GM13977 (cell line): ENCODE measurements around the gene PRSS33.

Experiments
- DNase-seq: peaks from one replicate; pipeline ENCODE4 v3.0.0; 2012; ENCODE audit warnings: low spot score
- in situ Hi-C: fragments of 300-500 bp; cut with MboI; formaldehyde crosslinking; loops from one replicate; pipeline ENCODE4 v1.12.0; 2022; ENCODE audit warnings: low sequenced_read_pairs, low pct_unique_long_range_greater_than_20kb, mixed read lengths, inconsistent platforms; ENCODE audit not compliant: unreplicated experiment
- TF ChIP-seq, protein P1 (sequence below): IDR thresholded peaks from 2 replicates; pipeline ENCODE4 v1.5.1; 2012; ENCODE audit warnings: mild to moderate bottlenecking, control low read depth; ENCODE audit not compliant: insufficient read depth; ENCODE audit errors: extremely low read depth, missing control alignments

PRSS33 gene

GRCh38 chr16:2803545-2804195 is 16.3 kb upstream of the PRSS33 start:
- TF ChIP-seq, protein P1, sequence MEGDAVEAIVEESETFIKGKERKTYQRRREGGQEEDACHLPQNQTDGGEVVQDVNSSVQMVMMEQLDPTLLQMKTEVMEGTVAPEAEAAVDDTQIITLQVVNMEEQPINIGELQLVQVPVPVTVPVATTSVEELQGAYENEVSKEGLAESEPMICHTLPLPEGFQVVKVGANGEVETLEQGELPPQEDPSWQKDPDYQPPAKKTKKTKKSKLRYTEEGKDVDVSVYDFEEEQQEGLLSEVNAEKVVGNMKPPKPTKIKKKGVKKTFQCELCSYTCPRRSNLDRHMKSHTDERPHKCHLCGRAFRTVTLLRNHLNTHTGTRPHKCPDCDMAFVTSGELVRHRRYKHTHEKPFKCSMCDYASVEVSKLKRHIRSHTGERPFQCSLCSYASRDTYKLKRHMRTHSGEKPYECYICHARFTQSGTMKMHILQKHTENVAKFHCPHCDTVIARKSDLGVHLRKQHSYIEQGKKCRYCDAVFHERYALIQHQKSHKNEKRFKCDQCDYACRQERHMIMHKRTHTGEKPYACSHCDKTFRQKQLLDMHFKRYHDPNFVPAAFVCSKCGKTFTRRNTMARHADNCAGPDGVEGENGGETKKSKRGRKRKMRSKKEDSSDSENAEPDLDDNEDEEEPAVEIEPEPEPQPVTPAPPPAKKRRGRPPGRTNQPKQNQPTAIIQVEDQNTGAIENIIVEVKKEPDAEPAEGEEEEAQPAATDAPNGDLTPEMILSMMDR: no peak
- in situ Hi-C loops: no loop called here
- no peak for DNase-seq

- in situ Hi-C loops: no loop called here
- DNase-seq: no peak
- TF ChIP-seq, protein P1: no peak
Measured at GRCh38 chr16:2799859-2800226, 12.5 kb upstream of the PRSS33 start.

GRCh38 chr16:2799205-2799858 is 12.0 kb upstream of the PRSS33 start:
- in situ Hi-C loops: no loop called here
- DNase-seq: no peak
- TF ChIP-seq, protein P1: no peak

GRCh38 chr16:2798723-2799204 is 11.4 kb upstream of the PRSS33 start:
- in situ Hi-C loops: no loop called here
- no peak for DNase-seq
- TF ChIP-seq, protein P1: no peak

DNA sequence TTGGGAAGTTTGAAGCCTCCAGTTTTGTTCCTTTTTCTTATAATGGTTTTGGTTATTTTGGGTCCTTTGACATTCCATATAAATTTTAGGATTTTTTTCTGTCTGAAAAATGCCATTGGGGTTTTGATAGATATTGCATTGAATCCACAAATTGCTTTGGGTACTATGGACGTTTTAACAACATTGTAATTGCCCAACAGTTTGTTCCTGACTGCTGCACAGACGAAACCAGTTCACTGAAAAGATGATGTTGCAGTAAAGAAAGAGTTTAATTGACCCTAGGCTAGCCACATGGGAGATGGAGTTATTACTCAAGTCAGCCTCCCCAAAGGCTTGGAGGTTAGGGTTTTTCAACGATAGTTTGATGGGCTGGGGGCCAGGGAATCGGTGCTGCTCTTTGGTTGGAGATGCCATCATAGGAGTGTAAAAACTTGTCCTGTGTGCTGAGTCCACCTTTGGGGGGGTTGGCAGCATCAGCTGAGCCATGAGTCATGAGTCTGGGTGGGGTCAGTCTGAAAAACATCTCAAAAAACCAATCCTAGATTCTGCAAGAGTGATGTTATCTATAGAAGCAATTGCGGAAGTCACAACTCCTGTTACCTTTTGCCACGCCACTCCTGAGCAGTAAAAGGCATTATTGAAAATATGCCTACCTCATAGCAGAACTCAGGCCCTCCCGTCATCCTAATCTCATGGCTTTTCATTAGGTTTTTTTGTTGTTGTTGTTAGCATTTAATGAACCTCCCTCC is 8.2 kb upstream of the PRSS33 start:
- in situ Hi-C loops: no loop called here
- TF ChIP-seq, protein P1: no peak

DNA sequence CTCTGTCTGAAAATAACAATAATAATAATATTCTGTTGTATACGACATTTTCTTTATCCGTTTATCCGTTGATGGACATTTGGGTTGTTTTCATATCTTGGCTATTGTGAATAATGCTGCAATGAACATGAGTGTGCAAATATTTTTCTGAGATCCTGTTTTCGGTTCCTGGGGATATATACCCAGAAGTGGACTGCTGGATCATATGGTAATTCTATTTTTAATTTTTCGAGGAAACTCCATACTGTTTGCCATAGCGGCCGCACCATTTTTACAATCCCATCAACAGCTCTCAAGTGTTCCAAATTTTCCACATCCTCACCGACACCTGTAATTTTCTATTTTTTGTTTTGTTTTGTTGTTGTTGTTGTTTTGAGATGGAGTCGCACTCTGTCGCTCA is 5.6 kb upstream of the PRSS33 start:
- in situ Hi-C loops: no loop called here
- TF ChIP-seq, protein P1: no peak
- no peak for DNase-seq

More for the DNA sequence above, 8.2 kb upstream of the PRSS33 start:
- DNase-seq: no peak
